Endothelial cell of umbilical vein (primary cell): Measurements from ENCODE around the gene SV2A. TPM values are rescaled to one million over a fixed set of nuclear protein-coding genes. Genes with fewer than 3 reads are reported as not detected.
A peak's percentile ranks its signal among the peaks of the same experiment; 100 is the strongest.

ENCODE experiments used
- BruUV-seq: library from RNA; stranded (reverse); fragments of 400-500 nt; replicated peaks from 2 replicates; lab custom pipeline; 2021; lab: Mats Ljungman, UMichigan
- CTCF ChIA-PET: fragments of 300-600, 350-600 bp; sonication (Branson Sonifier 250); formaldehyde crosslinking; loops from one replicate; lab custom pipeline; 2021; ENCODE audit warnings: antibody characterized with exemption, inconsistent platforms; lab: Charles Lee
- POLR2A ChIA-PET: fragments of 300-600, 350-600 bp; sonication (Branson Sonifier 250); formaldehyde crosslinking; loops from one replicate; lab custom pipeline; 2021; ENCODE audit warnings: antibody characterized with exemption, inconsistent platforms; lab: Charles Lee
- DNase-seq: peaks from one replicate; pipeline ENCODE4 v3.0.0-alpha.2; 2011; ENCODE audit warnings: low read depth, low spot score
- FAIRE-seq: peaks from 2 replicates; lab custom pipeline; 2011; peaks lifted over from hg19 to GRCh38; lab: Jason Lieb, UNC
- H2AFZ ChIP-seq: 2 replicates; pipeline ENCODE4 v1.6.0; 2012; ENCODE audit warnings: low read depth, low read length, control low read depth, inconsistent platforms
- H3K27ac ChIP-seq: 2 replicates; pipeline ENCODE4 v1.5.1; 2011; ENCODE audit warnings: low read depth, mild to moderate bottlenecking, control low read depth, low read length, moderate library complexity; ENCODE audit not compliant: insufficient read depth
- H3K27me3 ChIP-seq, 2 experiments: 2 replicates each; pipeline versions ENCODE4 v1.6.0 to v1.6.1; 2011; ENCODE audit warnings: low read length in 2 of 2, mixed read lengths in 1 of 2; ENCODE audit not compliant: control insufficient read depth in 2 of 2, insufficient read depth in 2 of 2
- H3K36me3 ChIP-seq, 2 experiments: 2 replicates in 1 of 2; 3 replicates in 1 of 2; pipeline ENCODE4 v1.5.1; 2011; ENCODE audit warnings: low read length in 2 of 2, mild to moderate bottlenecking in 1 of 2, moderate library complexity in 1 of 2; ENCODE audit not compliant: control insufficient read depth in 2 of 2, insufficient read depth in 2 of 2; ENCODE audit errors: extremely low read depth in 1 of 2
- H3K4me1 ChIP-seq: 3 replicates; pipeline ENCODE4 v1.5.1; 2011; ENCODE audit warnings: mild to moderate bottlenecking, low read length; ENCODE audit not compliant: control insufficient read depth, insufficient read depth; ENCODE audit errors: extremely low read depth
- H3K4me2 ChIP-seq: 2 replicates; pipeline ENCODE4 v1.6.1; 2011; ENCODE audit warnings: low read length, control low read depth, mixed read lengths; ENCODE audit not compliant: insufficient read depth
- H3K4me3 ChIP-seq, 3 experiments: fragments of 200-600 bp in 1 of 3; sonication (generic), shearing (Covaris generic) in 1 of 3; replicated peaks in 1 of 3; 2 replicates each; pipeline ENCODE4 v1.5.1; 2011 to 2016; ENCODE audit warnings: control low read depth in 3 of 3, low read length in 3 of 3, mild to moderate bottlenecking in 2 of 3, inconsistent platforms in 1 of 3, low read depth in 1 of 3, moderate library complexity in 1 of 3; ENCODE audit not compliant: insufficient read depth in 1 of 3
- H3K79me2 ChIP-seq: 2 replicates; pipeline ENCODE4 v1.6.0; 2012; ENCODE audit warnings: low read length, inconsistent platforms; ENCODE audit not compliant: control insufficient read depth, insufficient read depth
- H3K9ac ChIP-seq: replicated peaks from 2 replicates; pipeline ENCODE3; 2011; ENCODE audit warnings: low read length, control low read depth; ENCODE audit not compliant: insufficient read depth; ENCODE audit errors: extremely low read depth
- H3K9me1 ChIP-seq: replicated peaks from 3 replicates; pipeline ENCODE4 v1.6.0; 2011; ENCODE audit warnings: mild to moderate bottlenecking, low read length; ENCODE audit not compliant: control insufficient read depth, insufficient read depth; ENCODE audit errors: extremely low read depth
- H3K9me3 ChIP-seq: replicated peaks from 2 replicates; pipeline ENCODE4 v1.5.1; 2012; ENCODE audit warnings: low read length, inconsistent platforms; ENCODE audit not compliant: control insufficient read depth, insufficient read depth
- H4K20me1 ChIP-seq: replicated peaks from 2 replicates; pipeline ENCODE3; 2011; ENCODE audit warnings: mild to moderate bottlenecking, low read length; ENCODE audit not compliant: control insufficient read depth, insufficient read depth; ENCODE audit errors: extremely low read depth
- EZH2 ChIP-seq: IDR thresholded peaks from 2 replicates; pipeline ENCODE4 v1.6.1; 2012; ENCODE audit warnings: borderline replicate concordance, low read depth, mild to moderate bottlenecking, moderate library complexity, low read length, inconsistent platforms; ENCODE audit not compliant: severe bottlenecking
- FOS ChIP-seq: IDR thresholded peaks from 2 replicates; pipeline ENCODE4 v1.6.1; 2011; ENCODE audit warnings: mild to moderate bottlenecking, low read length, moderate library complexity, borderline replicate concordance; ENCODE audit not compliant: insufficient read depth
- GATA2 ChIP-seq: IDR thresholded peaks from 2 replicates; pipeline ENCODE4 v1.7.0; 2011; ENCODE audit warnings: low read depth, mild to moderate bottlenecking, moderate library complexity, mixed read lengths, low read length; ENCODE audit not compliant: insufficient read length, insufficient read depth
- JUN ChIP-seq: IDR thresholded peaks from 2 replicates; pipeline ENCODE4 v1.6.1; 2011; ENCODE audit warnings: borderline replicate concordance, low read depth; ENCODE audit not compliant: insufficient read length, insufficient read depth
- MYC ChIP-seq: IDR thresholded peaks from one replicate; pipeline ENCODE4 v1.6.1; 2011; ENCODE audit warnings: mild to moderate bottlenecking, low read depth, low read length
- POLR2A ChIP-seq: IDR thresholded peaks from 2 replicates; pipeline ENCODE4 v1.6.1; 2012; ENCODE audit warnings: low read depth, mild to moderate bottlenecking, control low read depth, low read length
- POLR2AphosphoS5 ChIP-seq: IDR thresholded peaks from 2 replicates; pipeline ENCODE4 v1.6.1; 2012; ENCODE audit warnings: low read depth, mild to moderate bottlenecking, control low read depth, low read length, moderate library complexity; ENCODE audit not compliant: insufficient read depth
- dilution Hi-C: fragments of 300-500 bp; cut with MboI; formaldehyde crosslinking; loops from one replicate; pipeline ENCODE4 v1.15.0; 2019; ENCODE audit warnings: low sequenced_read_pairs; ENCODE audit not compliant: extremely low pct_ligation_motif_present
- intact Hi-C: fragments of 100-400 bp; cut with micrococcal nuclease; formaldehyde crosslinking; loops from one replicate; pipeline ENCODE4 v1.10.0; 2022
- polyA plus RNA-seq, 4 experiments: library from polyadenylated mRNA; depleted of rRNA in 3 of 4; stranded (reverse) in 3 of 4; unstranded in 1 of 4; fragments of >200 nt; gene quantifications; 2 replicates each; pipeline versions ENCODE4 v1.2.1 to v1.2.3, GENCODE V29; 2011 to 2012; ENCODE audit warnings: missing spikeins in 1 of 4
- total RNA-seq: library from RNA; stranded (reverse); gene quantifications from 2 replicates; pipeline ENCODE4 v1.2.3, GENCODE V29; 2021
- TF ChIP-seq, protein P1 (sequence below), 2 donors: IDR thresholded peaks; 1 replicate in 1 of 2; 2 replicates in 1 of 2; pipeline ENCODE4 v1.5.1; 2011; ENCODE audit warnings: low read length in 2 of 2, mild to moderate bottlenecking in 2 of 2, moderate library complexity in 2 of 2, control low read depth in 1 of 2, inconsistent platforms in 1 of 2, low read depth in 1 of 2; ENCODE audit not compliant: insufficient read depth in 1 of 2; ENCODE audit errors: extremely low read depth in 1 of 2
- TF ChIP-seq, protein P2 (sequence below): IDR thresholded peaks from 2 replicates; pipeline ENCODE4 v1.6.1; 2011; ENCODE audit not compliant: insufficient read depth, insufficient read length

SV2A gene
- total and polyA plus RNA-seq, 2 donors (not counting 3 experiments of a cell fraction or from before 2014, with no cell fraction given): 2.9 to 5.4 TPM

DNA sequence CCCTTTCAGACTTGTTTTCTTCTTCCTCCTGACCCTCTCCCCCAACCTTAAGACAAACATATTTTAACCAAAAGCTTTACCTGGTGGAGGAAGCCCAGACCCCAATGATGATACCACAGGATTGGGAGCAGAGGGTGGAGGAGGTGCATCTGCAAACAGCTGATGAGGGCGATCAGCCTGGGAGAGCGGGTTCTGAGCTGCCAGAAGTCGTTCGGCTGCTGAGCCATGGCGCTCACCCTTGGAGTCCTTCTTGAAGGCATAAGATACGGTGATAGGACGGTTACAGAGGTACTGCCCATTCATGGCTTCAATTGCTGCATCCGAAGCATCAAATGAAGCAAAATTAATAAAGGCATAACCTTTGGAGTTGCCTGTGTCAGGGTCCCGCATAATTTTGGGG, 8.7 kb upstream of the SV2A start:
- H3K9me3 ChIP-seq: no peaks in the 10 kb centered on the region
- no peaks in the 10 kb centered on the region for H4K20me1 ChIP-seq
- H3K79me2 ChIP-seq: peaks cover 30% of the 10 kb centered on the region
- dilution Hi-C loops: no loop called here
- no peak for TF ChIP-seq FOS
- TF ChIP-seq GATA2: no peak
- TF ChIP-seq, protein P1, sequence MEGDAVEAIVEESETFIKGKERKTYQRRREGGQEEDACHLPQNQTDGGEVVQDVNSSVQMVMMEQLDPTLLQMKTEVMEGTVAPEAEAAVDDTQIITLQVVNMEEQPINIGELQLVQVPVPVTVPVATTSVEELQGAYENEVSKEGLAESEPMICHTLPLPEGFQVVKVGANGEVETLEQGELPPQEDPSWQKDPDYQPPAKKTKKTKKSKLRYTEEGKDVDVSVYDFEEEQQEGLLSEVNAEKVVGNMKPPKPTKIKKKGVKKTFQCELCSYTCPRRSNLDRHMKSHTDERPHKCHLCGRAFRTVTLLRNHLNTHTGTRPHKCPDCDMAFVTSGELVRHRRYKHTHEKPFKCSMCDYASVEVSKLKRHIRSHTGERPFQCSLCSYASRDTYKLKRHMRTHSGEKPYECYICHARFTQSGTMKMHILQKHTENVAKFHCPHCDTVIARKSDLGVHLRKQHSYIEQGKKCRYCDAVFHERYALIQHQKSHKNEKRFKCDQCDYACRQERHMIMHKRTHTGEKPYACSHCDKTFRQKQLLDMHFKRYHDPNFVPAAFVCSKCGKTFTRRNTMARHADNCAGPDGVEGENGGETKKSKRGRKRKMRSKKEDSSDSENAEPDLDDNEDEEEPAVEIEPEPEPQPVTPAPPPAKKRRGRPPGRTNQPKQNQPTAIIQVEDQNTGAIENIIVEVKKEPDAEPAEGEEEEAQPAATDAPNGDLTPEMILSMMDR (IDR thresholded peaks at IDR 0.05; ENCODE audit: extremely low read depth in 1 of 2, insufficient read depth in 1 of 2, low read depth in 1 of 2, low read length in 2 of 2): no peak
- no peak for TF ChIP-seq EZH2
- TF ChIP-seq JUN: no peak
- TF ChIP-seq MYC: no peak
- TF ChIP-seq POLR2A: no peak
- TF ChIP-seq POLR2AphosphoS5: no peak
- TF ChIP-seq, protein P2, sequence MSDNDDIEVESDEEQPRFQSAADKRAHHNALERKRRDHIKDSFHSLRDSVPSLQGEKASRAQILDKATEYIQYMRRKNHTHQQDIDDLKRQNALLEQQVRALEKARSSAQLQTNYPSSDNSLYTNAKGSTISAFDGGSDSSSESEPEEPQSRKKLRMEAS: no peak
- ChIA-PET CTCF (no interaction called here), POLR2A (no interaction called here)
- peak overlapping the region in 1 of 3 experiments; percentile 88 for H3K4me3 ChIP-seq
- intact Hi-C loops: no loop called here
- peak overlapping the region; percentile 84 for H3K4me2 ChIP-seq
- H3K9me1 ChIP-seq: no peaks in the 10 kb centered on the region
- H3K27me3 ChIP-seq: no peaks in the 10 kb centered on the region
- H2AFZ ChIP-seq: no peak overlapping the region
- no peak overlapping the region for H3K9ac ChIP-seq
- DNase-seq (no peak), FAIRE-seq (no peak)
- H3K4me1 ChIP-seq: peaks cover 22% of the 10 kb centered on the region
- H3K27ac ChIP-seq: no peak overlapping the region
- BruUV-seq: no TSS peak
- peaks cover 21 to 26% of the 10 kb centered on the region in 2 experiments for H3K36me3 ChIP-seq
